DOHH2 (cell line): ENCODE data around the gene CCDC39.
A peak's percentile ranks its signal among the peaks of the same experiment; 100 is the strongest.

Experiments used
- H3F3A ChIP-seq: fragments of 200-600 bp; sonication (generic), shearing (Covaris generic); 2 replicates; pipeline ENCODE4 v1.6.0; 2016; ENCODE audit warnings: antibody characterized with exemption, mild to moderate bottlenecking; ENCODE audit not compliant: control insufficient read depth, insufficient read depth
- H3K27ac ChIP-seq: fragments of 200-600 bp; sonication (generic); 2 replicates; pipeline ENCODE4 v1.5.1; 2014; ENCODE audit warnings: low read depth, mild to moderate bottlenecking, low read length, moderate library complexity
- H3K27me3 ChIP-seq: fragments of 200-600 bp; sonication (generic); 2 replicates; pipeline ENCODE4 v1.6.1; 2014; ENCODE audit warnings: mild to moderate bottlenecking, low read length, mixed read lengths; ENCODE audit not compliant: control insufficient read depth
- H3K36me3 ChIP-seq: fragments of 200-600 bp; sonication (generic); 2 replicates; pipeline ENCODE4 v1.6.1; 2014; ENCODE audit warnings: mild to moderate bottlenecking, low read length, moderate library complexity, mixed read lengths; ENCODE audit not compliant: control insufficient read depth
- H3K4me1 ChIP-seq: fragments of 200-600 bp; sonication (generic); 2 replicates; pipeline ENCODE4 v1.6.1; 2014; ENCODE audit warnings: mild to moderate bottlenecking, low read length, mixed read lengths; ENCODE audit not compliant: control insufficient read depth
- H3K4me2 ChIP-seq: fragments of 200-600 bp; sonication (generic); 2 replicates; pipeline ENCODE4 v1.6.0; 2014; ENCODE audit warnings: mild to moderate bottlenecking, low read length, moderate library complexity
- H3K4me3 ChIP-seq: fragments of 200-600 bp; sonication (generic); 2 replicates; pipeline ENCODE4 v1.5.1; 2014; ENCODE audit warnings: mild to moderate bottlenecking, low read length, mixed read lengths
- H3K79me2 ChIP-seq: fragments of 200-600 bp; sonication (generic); 2 replicates; pipeline ENCODE4 v1.6.1; 2014; ENCODE audit warnings: mild to moderate bottlenecking, low read length, mixed read lengths; ENCODE audit not compliant: control insufficient read depth
- H3K9me2 ChIP-seq: fragments of 200-600 bp; sonication (generic); replicated peaks from 2 replicates; pipeline ENCODE4 v1.6.1; 2014; ENCODE audit warnings: mild to moderate bottlenecking, low read length, mixed read lengths; ENCODE audit not compliant: control insufficient read depth
- H3K9me3 ChIP-seq: fragments of 200-600 bp; sonication (generic); 2 replicates; pipeline ENCODE4 v1.6.1; 2014; ENCODE audit warnings: antibody characterized with exemption, low read length, mixed read lengths; ENCODE audit not compliant: control insufficient read depth, insufficient read depth
- H4K20me1 ChIP-seq: fragments of 200-600 bp; sonication (generic); 2 replicates; pipeline ENCODE4 v1.6.0; 2014; ENCODE audit warnings: low read depth, mild to moderate bottlenecking, antibody characterized with exemption, low read length, moderate library complexity; ENCODE audit not compliant: control insufficient read depth, insufficient read depth
- CTCF ChIP-seq: fragments of 200-600 bp; sonication (generic); IDR thresholded peaks from one replicate; pipeline ENCODE4 v1.5.1; 2014; ENCODE audit warnings: antibody characterized with exemption, mild to moderate bottlenecking, low read depth, low read length; ENCODE audit not compliant: poor library complexity, severe bottlenecking
- EZH2phosphoT487 ChIP-seq: fragments of 200-600 bp; sonication (generic); IDR thresholded peaks from 2 replicates; pipeline ENCODE4 v1.6.1; 2017; ENCODE audit warnings: borderline replicate concordance, mild to moderate bottlenecking, antibody characterized with exemption, low read length, moderate library complexity, mixed read lengths

The CCDC39 gene

DNA sequence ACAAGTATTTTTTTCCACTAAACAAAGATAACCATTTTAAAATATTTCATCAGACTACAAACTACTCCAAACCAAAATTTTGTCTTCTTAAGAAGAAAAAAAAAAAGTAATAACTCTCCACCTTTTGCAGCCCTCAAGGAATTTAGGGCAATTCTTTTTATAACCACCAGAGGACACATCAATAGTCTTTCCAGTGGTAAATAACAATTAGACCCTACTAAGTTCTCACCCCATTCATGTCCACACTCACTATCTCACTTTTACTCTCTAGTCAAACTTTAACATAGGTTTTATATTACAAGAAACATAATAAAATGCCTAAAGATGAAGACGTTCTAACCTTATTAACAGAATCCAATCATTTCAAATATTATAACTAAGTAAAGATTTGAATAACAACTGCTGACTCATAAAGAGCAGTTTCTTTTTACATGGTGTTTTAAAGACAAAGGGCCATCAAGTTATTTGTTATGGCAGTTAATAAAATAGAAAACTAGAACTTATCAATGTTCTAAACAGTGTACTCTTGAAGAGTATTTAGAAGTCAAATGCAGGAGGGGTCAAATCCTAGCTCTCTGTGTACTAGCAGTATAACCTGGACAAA, 33.0 kb downstream of the CCDC39 start:
- Histone ChIP-seq H3K36me3 (no peaks in the 10 kb centered on the region), H3K27me3 (0 out of 2 replicates have a peak, but pooled peaks cover 3% of the 10 kb centered on the region), H4K20me1 (no peaks in the 10 kb centered on the region), H3K4me1 (no peaks in the 10 kb centered on the region), H3K4me2 (no peak overlapping the region), H3K27ac (no peak overlapping the region), H3K9me3 (no peaks in the 10 kb centered on the region), H3K79me2 (no peaks in the 10 kb centered on the region), H3K9me2 (no peaks in the 10 kb centered on the region), H3F3A (no peaks in the 10 kb centered on the region), H3K4me3 (no peak overlapping the region)
- TF ChIP-seq CTCF (peak; percentile 21), EZH2phosphoT487 (no peak)

- Histone ChIP-seq H3K9me3 (no peaks in the 10 kb centered on the region), H3K27ac (no peak overlapping the region), H3K79me2 (no peaks in the 10 kb centered on the region), H3K4me2 (no peak overlapping the region), H3K27me3 (0 out of 2 replicates have a peak, but pooled peaks cover 3% of the 10 kb centered on the region), H3K36me3 (no peaks in the 10 kb centered on the region), H3K4me3 (no peak overlapping the region), H4K20me1 (no peaks in the 10 kb centered on the region), H3K9me2 (no peaks in the 10 kb centered on the region), H3K4me1 (no peaks in the 10 kb centered on the region), H3F3A (no peaks in the 10 kb centered on the region)
- no peak for TF ChIP-seq CTCF
- no peak for TF ChIP-seq EZH2phosphoT487
Observed at GRCh38 chr3:180640987-180641386, 38.3 kb downstream of the CCDC39 start.

DNA sequence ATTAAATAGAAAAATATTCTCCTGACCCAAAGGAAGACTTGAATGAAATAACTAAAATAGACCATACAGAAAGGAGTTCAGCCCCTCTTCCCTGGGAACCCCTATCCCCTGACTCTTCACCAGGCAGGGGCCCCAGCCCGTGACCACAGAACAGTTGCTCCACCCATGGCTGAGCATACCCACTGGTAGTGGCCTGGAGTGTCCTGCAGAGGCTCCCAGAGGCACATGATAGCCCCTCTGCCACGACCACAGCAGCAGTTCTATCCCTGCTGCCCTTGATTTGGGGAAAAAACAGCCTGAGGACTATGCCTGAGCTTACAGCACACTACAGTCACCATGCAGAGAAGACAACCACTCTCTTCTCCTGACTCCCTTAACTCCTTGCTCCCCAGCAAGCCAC, 45.6 kb downstream of the CCDC39 start:
- TF ChIP-seq EZH2phosphoT487 = no peak
- no peak for TF ChIP-seq CTCF
- no peaks in the 10 kb centered on the region for H3K4me1 ChIP-seq
- no peak overlapping the region for H3K4me3 ChIP-seq
- H4K20me1 ChIP-seq = no peaks in the 10 kb centered on the region
- no peak overlapping the region for H3K4me2 ChIP-seq
- H3K27me3 ChIP-seq = peaks cover 4% of the 10 kb centered on the region
- H3K27ac ChIP-seq = no peak overlapping the region
- H3F3A ChIP-seq = no peaks in the 10 kb centered on the region
- H3K9me3 ChIP-seq = no peaks in the 10 kb centered on the region
- no peaks in the 10 kb centered on the region for H3K79me2 ChIP-seq
- H3K9me2 ChIP-seq = no peaks in the 10 kb centered on the region
- H3K36me3 ChIP-seq = no peaks in the 10 kb centered on the region
